Left ventricle myocardium inferior (tissue), 1 donor: ENCODE data around the gene TGFB1I1. TPM values are rescaled to one million over a fixed set of nuclear protein-coding genes. Genes with fewer than 3 reads are reported as not detected.

Experiments used
- DNase-seq: peaks from one replicate; pipeline ENCODE4 v3.0.0-alpha.2; 2020
- H3K27ac ChIP-seq: fragments of 200-600 bp; replicated peaks from 2 replicates; pipeline ENCODE4 v1.8.0; 2021
- H3K27me3 ChIP-seq: fragments of 200-600 bp; 2 replicates; pipeline ENCODE4 v1.8.0; 2021; ENCODE audit warnings: low read depth
- H3K36me3 ChIP-seq: fragments of 200-600 bp; 2 replicates; pipeline ENCODE4 v1.8.0; 2021
- H3K4me1 ChIP-seq: fragments of 200-600 bp; 2 replicates; pipeline ENCODE4 v1.8.0; 2021
- H3K4me3 ChIP-seq: fragments of 200-600 bp; 2 replicates; pipeline ENCODE4 v1.8.0; 2021; ENCODE audit warnings: mild to moderate bottlenecking, moderate library complexity
- H3K9me3 ChIP-seq: fragments of 200-600 bp; replicated peaks from 2 replicates; pipeline ENCODE4 v1.8.0; 2021
- intact Hi-C: fragments of 100-400 bp; cut with micrococcal nuclease; formaldehyde crosslinking; loops from one replicate; pipeline ENCODE4 v1.11.0; 2022
- total RNA-seq: library from RNA; stranded (reverse); fragmentation: NEBNext Ultra II Directional; extraction: Animal tissue kit (Norgen Biotek cat#: 25700); gene quantifications from one replicate; pipeline ENCODE4 v1.2.1, GENCODE V29; 2021
- TF ChIP-seq, protein P1 (sequence below): fragments of 200-600 bp; IDR thresholded peaks from 2 replicates; pipeline ENCODE4 v1.8.0; 2021; ENCODE audit warnings: antibody characterized with exemption, mild to moderate bottlenecking, borderline replicate concordance
- donor health status: DM: no; HTN: yes; CAD: no; lungs with severe emphysema.

TGFB1I1 gene
- total RNA-seq, 1 donor from 2014 or later = 15.6 TPM

DNA sequence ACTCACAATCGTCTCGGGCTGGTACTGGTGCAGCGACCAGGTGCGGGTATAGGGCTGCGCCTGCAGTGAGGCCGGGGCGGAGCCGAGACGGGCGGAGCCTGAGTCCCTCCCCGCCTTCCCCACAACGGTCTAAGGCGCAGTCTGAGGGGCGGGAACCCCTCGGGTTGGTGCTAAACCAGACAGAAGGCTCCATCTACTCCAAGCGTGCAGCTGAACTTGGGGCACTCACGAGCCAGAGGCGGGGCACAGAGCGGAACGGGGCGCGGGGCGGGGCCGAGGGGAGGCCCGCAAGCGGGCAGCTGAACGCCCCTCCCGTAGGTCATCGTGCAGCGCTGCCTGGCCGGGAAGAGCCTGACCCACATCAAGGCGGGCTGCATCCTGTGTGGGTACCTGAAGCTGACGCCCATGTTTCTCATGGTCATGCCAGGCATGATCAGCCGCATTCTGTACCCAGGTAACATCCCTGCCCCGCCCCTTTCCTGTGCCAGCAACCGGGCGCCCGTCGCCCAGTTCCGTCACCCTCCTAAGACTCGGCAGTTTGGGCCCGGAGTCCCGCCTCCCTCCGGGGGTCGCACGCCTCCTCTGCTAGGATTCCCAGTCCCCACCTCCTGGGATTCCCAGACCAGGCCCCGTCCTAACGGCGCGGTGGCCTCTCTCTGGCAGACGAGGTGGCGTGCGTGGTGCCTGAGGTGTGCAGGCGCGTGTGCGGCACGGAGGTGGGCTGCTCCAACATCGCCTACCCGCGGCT is 15.9 kb downstream of the TGFB1I1 start:
- intact Hi-C loops = no loop called here
- H3K27ac ChIP-seq = no peak overlapping the region
- no peaks in the 10 kb centered on the region for H3K9me3 ChIP-seq
- peak; percentile 37 for DNase-seq
- peaks cover 20% of the 10 kb centered on the region for H3K4me1 ChIP-seq
- H3K27me3 ChIP-seq = peaks cover 36% of the 10 kb centered on the region
- H3K36me3 ChIP-seq = peaks cover 21% of the 10 kb centered on the region
- peak overlapping the region; percentile 73 for H3K4me3 ChIP-seq
- TF ChIP-seq, protein P1, sequence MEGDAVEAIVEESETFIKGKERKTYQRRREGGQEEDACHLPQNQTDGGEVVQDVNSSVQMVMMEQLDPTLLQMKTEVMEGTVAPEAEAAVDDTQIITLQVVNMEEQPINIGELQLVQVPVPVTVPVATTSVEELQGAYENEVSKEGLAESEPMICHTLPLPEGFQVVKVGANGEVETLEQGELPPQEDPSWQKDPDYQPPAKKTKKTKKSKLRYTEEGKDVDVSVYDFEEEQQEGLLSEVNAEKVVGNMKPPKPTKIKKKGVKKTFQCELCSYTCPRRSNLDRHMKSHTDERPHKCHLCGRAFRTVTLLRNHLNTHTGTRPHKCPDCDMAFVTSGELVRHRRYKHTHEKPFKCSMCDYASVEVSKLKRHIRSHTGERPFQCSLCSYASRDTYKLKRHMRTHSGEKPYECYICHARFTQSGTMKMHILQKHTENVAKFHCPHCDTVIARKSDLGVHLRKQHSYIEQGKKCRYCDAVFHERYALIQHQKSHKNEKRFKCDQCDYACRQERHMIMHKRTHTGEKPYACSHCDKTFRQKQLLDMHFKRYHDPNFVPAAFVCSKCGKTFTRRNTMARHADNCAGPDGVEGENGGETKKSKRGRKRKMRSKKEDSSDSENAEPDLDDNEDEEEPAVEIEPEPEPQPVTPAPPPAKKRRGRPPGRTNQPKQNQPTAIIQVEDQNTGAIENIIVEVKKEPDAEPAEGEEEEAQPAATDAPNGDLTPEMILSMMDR = no peak

DNA sequence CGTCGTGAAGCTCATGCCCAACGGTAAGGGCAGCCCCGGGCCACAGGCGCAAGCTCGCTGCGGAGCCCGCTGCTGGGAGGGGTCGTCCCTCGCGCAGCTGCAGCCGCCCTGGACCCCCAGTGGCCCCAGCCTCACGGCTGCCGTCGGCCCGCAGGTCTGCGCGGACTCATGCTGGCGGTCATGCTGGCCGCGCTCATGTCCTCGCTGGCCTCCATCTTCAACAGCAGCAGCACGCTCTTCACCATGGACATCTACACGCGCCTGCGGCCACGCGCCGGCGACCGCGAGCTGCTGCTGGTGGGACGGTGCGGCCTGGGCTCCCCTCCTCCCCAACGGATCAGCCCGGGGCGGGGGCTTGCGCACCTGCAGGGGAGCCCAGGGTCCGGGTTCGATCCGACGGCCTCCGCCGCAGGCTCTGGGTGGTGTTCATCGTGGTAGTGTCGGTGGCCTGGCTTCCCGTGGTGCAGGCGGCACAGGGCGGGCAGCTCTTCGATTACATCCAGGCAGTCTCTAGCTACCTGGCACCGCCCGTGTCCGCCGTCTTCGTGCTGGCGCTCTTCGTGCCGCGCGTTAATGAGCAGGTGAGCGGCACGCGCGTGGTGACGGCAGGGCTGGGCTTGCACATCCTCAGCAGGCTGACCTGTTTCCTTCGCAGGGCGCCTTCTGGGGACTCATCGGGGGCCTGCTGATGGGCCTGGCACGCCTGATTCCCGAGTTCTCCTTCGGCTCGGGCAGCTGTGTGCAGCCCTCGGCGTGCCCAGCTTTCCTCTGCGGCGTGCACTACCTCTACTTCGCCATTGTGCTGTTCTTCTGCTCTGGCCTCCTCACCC is 16.7 kb downstream of the TGFB1I1 start:
- Histone ChIP-seq H3K4me3 (peak overlapping the region; percentile 73), H3K27me3 (peaks cover 36% of the 10 kb centered on the region), H3K36me3 (peaks cover 29% of the 10 kb centered on the region), H3K9me3 (no peaks in the 10 kb centered on the region), H3K27ac (no peak overlapping the region), H3K4me1 (peaks cover 20% of the 10 kb centered on the region)
- no peak for DNase-seq
- intact Hi-C loops = no loop called here
- TF ChIP-seq, protein P1 = no peak

DNA sequence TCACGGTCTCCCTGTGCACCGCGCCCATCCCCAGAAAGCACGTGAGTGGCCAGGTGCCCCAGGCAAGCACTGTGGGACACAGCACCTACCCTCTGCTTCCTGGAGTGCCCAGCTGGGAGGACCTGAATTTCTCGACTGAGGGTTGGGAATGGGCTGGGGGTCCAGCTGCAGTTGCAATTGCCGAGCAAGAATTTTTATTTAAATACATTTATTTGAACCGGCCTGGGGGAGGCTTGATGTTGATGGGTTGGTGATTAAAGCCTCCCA is 17.3 kb downstream of the TGFB1I1 start:
- no peak overlapping the region for H3K4me3 ChIP-seq
- no peaks in the 10 kb centered on the region for H3K9me3 ChIP-seq
- TF ChIP-seq, protein P1 = no peak
- H3K27ac ChIP-seq = no peak overlapping the region
- H3K4me1 ChIP-seq = peaks cover 20% of the 10 kb centered on the region
- DNase-seq = no peak
- H3K27me3 ChIP-seq = peaks cover 36% of the 10 kb centered on the region
- intact Hi-C loops = no loop called here
- H3K36me3 ChIP-seq = peaks cover 35% of the 10 kb centered on the region

DNA sequence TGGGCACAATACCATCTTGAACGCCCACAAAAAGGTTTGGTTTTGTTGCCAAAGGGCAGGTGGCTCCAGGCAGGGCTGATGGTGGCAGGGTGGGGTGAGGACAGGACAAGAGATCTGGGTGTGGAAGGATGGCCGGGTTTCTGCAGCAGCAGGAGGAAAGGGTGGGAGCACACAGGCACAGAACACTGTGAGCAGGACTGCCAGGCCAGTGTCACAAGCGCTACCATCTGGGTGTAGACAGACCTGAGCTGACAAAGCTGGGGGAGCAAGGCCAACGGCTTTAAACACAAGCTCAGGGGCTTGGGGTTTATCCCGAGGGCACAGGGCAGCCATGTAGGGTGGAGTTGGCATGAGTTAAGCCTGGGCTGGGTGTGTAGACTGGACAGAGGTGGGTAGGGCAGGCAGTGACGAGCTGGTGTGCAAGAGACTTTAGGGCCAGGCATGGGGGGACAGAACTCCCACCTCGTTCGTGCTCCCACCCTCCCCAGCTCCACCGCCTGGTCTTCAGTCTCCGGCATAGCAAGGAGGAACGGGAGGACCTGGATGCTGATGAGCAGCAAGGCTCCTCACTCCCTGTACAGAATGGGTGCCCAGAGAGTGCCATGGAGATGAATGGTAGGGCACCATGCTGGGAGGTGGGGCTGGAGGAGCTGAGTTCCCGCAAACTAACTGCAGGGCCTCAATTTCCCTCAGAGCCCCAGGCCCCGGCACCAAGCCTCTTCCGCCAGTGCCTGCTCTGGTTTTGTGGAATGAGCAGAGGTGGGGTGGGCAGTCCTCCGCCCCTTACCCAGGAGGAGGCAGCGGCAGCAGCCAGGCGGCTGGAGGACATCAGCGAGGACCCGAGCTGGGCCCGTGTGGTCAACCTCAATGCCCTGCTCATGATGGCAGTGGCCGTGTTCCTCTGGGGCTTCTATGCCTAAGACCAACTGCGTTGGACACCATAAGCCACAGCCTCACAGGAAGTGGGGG is 17.9 kb downstream of the TGFB1I1 start:
- DNase-seq = no peak
- Histone ChIP-seq H3K27me3 (peaks cover 30% of the 10 kb centered on the region), H3K4me1 (peaks cover 20% of the 10 kb centered on the region), H3K9me3 (no peaks in the 10 kb centered on the region), H3K4me3 (no peak overlapping the region), H3K36me3 (peaks cover 41% of the 10 kb centered on the region), H3K27ac (no peak overlapping the region)
- intact Hi-C loops = no loop called here
- TF ChIP-seq, protein P1 = no peak

DNA sequence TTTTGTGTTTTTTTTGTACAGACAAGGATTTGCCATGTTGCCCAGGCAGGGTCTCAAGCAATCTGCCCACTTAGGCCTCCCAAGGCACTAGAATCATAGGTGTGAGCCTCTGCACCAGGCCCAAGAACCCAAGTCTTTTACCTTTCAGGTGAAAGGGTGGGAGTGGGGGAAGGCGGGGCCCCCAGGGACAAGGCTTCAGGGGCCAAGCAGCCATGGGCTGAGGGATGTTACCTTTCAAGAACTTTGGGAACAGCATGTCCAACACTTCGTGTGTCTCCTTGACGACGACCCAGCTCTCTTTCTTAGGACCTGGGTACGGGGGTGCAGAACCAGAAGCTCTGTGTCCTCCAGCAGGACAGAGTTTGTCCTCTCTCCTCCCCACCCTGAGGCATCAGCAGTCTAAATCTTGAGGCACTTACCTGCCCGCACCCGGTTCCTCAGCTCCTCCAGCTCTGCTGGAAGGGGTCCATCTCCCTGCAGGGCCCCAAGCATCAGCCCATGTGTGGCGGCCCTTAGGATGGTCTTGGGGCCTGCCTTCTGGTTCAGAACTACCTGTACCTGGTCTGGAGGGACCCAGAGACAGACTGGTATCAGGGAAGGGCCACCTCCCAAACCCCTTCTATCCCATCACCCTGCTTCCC is 19.9 kb downstream of the TGFB1I1 start:
- intact Hi-C loops = no loop called here
- TF ChIP-seq, protein P1 = no peak
- H3K36me3 ChIP-seq = peaks cover 61% of the 10 kb centered on the region

More for the DNA sequence above, 19.9 kb downstream of the TGFB1I1 start:
- DNase-seq = no peak
- peaks cover 10% of the 10 kb centered on the region for H3K27me3 ChIP-seq
- H3K27ac ChIP-seq = no peak overlapping the region
- H3K4me3 ChIP-seq = no peak overlapping the region
- H3K4me1 ChIP-seq = peaks cover 20% of the 10 kb centered on the region
- H3K9me3 ChIP-seq = no peaks in the 10 kb centered on the region
